Gastrocnemius medialis (tissue), 4 donors: Measurements from ENCODE around the gene BRPF1. TPM values are rescaled to one million over a fixed set of nuclear protein-coding genes. Genes with fewer than 3 reads are reported as not detected.

Source experiments
- ATAC-seq, 2 donors: fragments of 150-250 bp; one replicate each; pipeline ENCODE4 v1.9.1; 2016
- DNase-seq, 2 donors: peaks; one replicate each; pipeline ENCODE4 v3.0.0-alpha.2; 2019
- H3K27ac ChIP-seq, 4 donors: fragments of 200-600 bp; sonication (generic); 1 replicate in 1 of 4; 2 replicates in 3 of 4; pipeline ENCODE4 v1.5.1; 2016 to 2018; ENCODE audit warnings: mild to moderate bottlenecking in 2 of 4, moderate library complexity in 1 of 4
- H3K27me3 ChIP-seq, 3 donors: fragments of 200-600 bp; sonication (generic) in 2 of 3; 1 replicate in 1 of 3; 2 replicates in 2 of 3; pipeline versions ENCODE4 v1.5.1 to v1.6.0; 2016 to 2019; ENCODE audit warnings: mild to moderate bottlenecking in 1 of 3, moderate library complexity in 1 of 3
- H3K36me3 ChIP-seq, 2 donors: fragments of 200-600 bp; sonication (generic) in 1 of 2; one replicate each; pipeline ENCODE4 v1.5.1; 2017 to 2018
- H3K4me1 ChIP-seq, 2 donors: fragments of 200-600 bp; sonication (generic) in 1 of 2; one replicate each; pipeline ENCODE4 v1.5.1; 2016 to 2017; ENCODE audit warnings: mild to moderate bottlenecking in 2 of 2
- H3K4me3 ChIP-seq, 4 donors: fragments of 200-600 bp; sonication (generic) in 3 of 4; 1 replicate in 1 of 4; 2 replicates in 3 of 4; pipeline ENCODE4 v1.5.1; 2016 to 2019; ENCODE audit warnings: mild to moderate bottlenecking in 2 of 4
- H3K9me3 ChIP-seq, 3 donors: fragments of 200-600 bp; sonication (generic) in 2 of 3; 1 replicate in 1 of 3; 2 replicates in 2 of 3; pipeline ENCODE4 v1.5.1; 2016 to 2019
- CTCF ChIP-seq, 5 experiments: fragments of 450-650 bp in 3 of 5; fragments of 200-600 bp in 2 of 5; sonication (generic) in 2 of 5; IDR thresholded peaks in 4 of 5; conservative IDR thresholded peaks in 1 of 5; 1 replicate in 4 of 5; 2 replicates in 1 of 5; pipeline ENCODE4 v1.5.1; 2016 to 2019; ENCODE audit warnings: antibody characterized with exemption in 5 of 5, mild to moderate bottlenecking in 3 of 5, moderate library complexity in 3 of 5
- POLR2A ChIP-seq, 2 donors: fragments of 450-650 bp; IDR thresholded peaks; one replicate each; pipeline ENCODE4 v1.6.1; 2017; ENCODE audit warnings: antibody characterized with exemption in 2 of 2, mild to moderate bottlenecking in 2 of 2, moderate library complexity in 2 of 2
- in situ Hi-C, 4 donors: fragments of 200-750 bp; cut with MboI; loops; one replicate each; pipeline versions ENCODE4 v1.15.0 to v1.8.0; 2017; ENCODE audit warnings: low sequenced_read_pairs in 4 of 4
- intact Hi-C: fragments of 100-400 bp; cut with DNase I; formaldehyde crosslinking; loops from one replicate; pipeline ENCODE4 v1.15.1; 2023; ENCODE audit warnings: low total_unique reads
- total RNA-seq, 4 donors: library from RNA; depleted of rRNA; stranded (reverse); fragments of >200 nt; gene quantifications; one replicate each; pipeline versions ENCODE4 v1.1.0 to v1.2.3, GENCODE V29; 2016

Gene BRPF1
- total RNA-seq, 4 donors from 2014 or later, result 12.0 to 19.5 (median 14.7) TPM

- in situ Hi-C loops (no loop called here), intact Hi-C loops (no loop called here)
- Histone ChIP-seq H3K4me1 (peaks cover 9 to 11% of the 10 kb centered on the region in 2 donors), H3K4me3 (no peak overlapping the region), H3K27me3 (no peaks in the 10 kb centered on the region), H3K27ac (peak overlapping the region in 3 of 4 donors; percentile 59 to 78 (median 61)), H3K9me3 (no peaks in the 10 kb centered on the region), H3K36me3 (no peaks in the 10 kb centered on the region)
- peak in 1 of 2 donors; percentile 20 for DNase-seq
- no peak for TF ChIP-seq CTCF (IDR thresholded peaks at IDR 0.05 in 4 of 5, conservative IDR thresholded peaks at IDR 0.05 in 1 of 5)
- no peak for TF ChIP-seq POLR2A (IDR thresholded peaks at IDR 0.05)
- no peak for ATAC-seq
Observed at GRCh38 chr3:9767418-9767817, 35.9 kb downstream of the BRPF1 start.

DNA sequence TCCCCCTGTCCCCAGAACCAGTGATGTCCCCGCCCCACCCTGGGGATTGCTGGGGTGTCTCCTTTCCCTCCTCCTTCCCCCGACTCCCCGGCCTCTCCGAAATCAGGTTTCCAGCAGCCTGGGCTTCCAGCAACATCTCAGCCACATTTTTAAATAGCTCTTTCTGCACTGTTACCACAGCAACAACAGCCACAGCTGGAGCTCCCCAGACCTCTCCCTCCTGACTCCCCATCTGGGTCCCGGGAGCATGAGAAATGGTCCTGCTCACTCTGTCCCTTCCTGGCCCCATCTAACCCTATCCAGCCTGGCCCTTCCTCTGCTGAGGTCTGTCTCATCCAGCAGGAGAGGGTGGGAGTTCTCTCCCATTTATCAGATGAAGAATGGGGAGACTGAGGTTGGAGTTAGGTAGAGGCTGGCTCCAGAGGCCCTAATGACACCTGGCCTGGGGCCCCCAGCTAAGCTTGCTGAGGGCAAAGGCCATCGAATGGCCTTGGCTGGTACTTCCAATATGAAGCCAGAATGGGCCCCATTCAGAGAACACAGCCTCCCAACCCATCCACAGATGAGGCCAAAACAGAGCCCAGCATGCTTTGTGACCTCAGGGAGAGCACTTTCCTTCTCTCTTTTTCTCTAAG is 36.7 kb downstream of the BRPF1 start:
- H3K27ac ChIP-seq, result peak overlapping the region; percentile 61 to 80 (median 71)
- intact Hi-C loops, result no loop called here
- no peaks in the 10 kb centered on the region for H3K27me3 ChIP-seq
- no peaks in the 10 kb centered on the region for H3K9me3 ChIP-seq
- ATAC-seq (no peak), DNase-seq (no peak)
- in situ Hi-C loops, result no loop called here
- H3K4me1 ChIP-seq, result peaks cover 9 to 11% of the 10 kb centered on the region in 2 donors
- H3K36me3 ChIP-seq, result no peaks in the 10 kb centered on the region
- H3K4me3 ChIP-seq, result no peak overlapping the region
- TF ChIP-seq CTCF (IDR thresholded peaks at IDR 0.05 in 4 of 5, conservative IDR thresholded peaks at IDR 0.05 in 1 of 5), result no peak
- TF ChIP-seq POLR2A (IDR thresholded peaks at IDR 0.05), result no peak

GRCh38 chr3:9769012-9769411 is 37.5 kb downstream of the BRPF1 start:
- intact Hi-C loops, result no loop called here
- no peaks in the 10 kb centered on the region for H3K36me3 ChIP-seq
- ATAC-seq, result no peak
- in situ Hi-C loops, result no loop called here
- no peaks in the 10 kb centered on the region for H3K27me3 ChIP-seq
- H3K4me1 ChIP-seq, result peaks cover 9 to 11% of the 10 kb centered on the region in 2 donors
- no peak for DNase-seq
- H3K4me3 ChIP-seq, result peak overlapping the region; percentile 60 to 64 (median 62)
- no peaks in the 10 kb centered on the region for H3K9me3 ChIP-seq
- peak overlapping the region; percentile 64 to 80 (median 78) for H3K27ac ChIP-seq
- no peak for TF ChIP-seq POLR2A (IDR thresholded peaks at IDR 0.05)
- no peak for TF ChIP-seq CTCF (IDR thresholded peaks at IDR 0.05 in 4 of 5, conservative IDR thresholded peaks at IDR 0.05 in 1 of 5)

DNA sequence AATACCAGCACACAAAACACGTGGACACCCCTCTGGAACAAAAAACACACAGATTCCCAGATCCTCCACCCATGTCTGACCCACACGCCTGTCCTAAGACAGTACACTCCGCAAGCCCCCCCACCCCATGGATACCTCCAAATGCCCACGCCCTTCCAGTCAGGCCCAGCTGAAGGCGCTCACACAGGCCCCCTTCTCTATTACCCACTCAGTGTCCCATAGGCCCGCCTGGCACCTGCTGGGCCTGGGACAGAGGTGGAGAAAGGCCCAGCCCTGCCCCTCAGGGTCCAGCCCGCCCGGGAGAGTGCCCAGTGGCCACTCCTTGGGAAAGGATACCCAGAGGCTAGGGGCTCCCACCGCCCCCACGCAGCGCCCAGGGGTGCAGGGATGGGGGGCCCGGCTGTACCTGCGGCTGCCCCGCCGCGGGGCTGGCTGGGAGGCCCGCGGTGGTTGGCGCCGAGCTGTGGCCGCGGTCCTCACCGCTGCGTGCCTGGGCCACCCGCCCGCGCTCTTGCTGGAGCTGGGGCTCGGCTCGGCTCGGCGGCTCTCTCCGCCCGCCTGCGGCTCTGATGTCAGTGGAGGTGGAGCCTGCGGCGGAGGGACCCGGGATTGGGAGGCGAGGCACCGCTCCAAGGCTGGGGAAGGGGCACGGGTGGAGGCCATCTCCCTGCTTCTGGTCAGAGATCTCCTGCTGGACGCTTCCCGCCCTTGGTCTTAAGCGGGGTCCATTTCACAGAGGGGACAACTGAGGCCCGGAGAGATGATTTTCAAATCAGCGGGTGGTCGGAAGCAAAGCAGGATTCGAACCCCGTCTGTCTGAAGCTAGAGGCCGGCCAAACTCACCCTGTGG is 38.1 kb downstream of the BRPF1 start, which contains the start of gene CAMK1:
CAMK1 (minus strand) TSS at position 522 of the 850 bp plus-strand sequence. CDS start 2,198 bp downstream, outside the sequence.
- peak within 1 kb of the TSS; percentile 64 to 80 (median 78) for H3K27ac ChIP-seq
- DNase-seq (peak; percentile 50 to 53), ATAC-seq (peak; percentile 68 to 77)
- no peaks in the 10 kb centered on the region for H3K27me3 ChIP-seq
- peaks cover 9 to 11% of the 10 kb centered on the region in 2 donors for H3K4me1 ChIP-seq
- H3K4me3 ChIP-seq, result peak within 1 kb of the TSS; percentile 60 to 64 (median 62)
- in situ Hi-C loops, result no loop called here
- intact Hi-C loops, result no loop called here
- TF ChIP-seq POLR2A (IDR thresholded peaks at IDR 0.05) (peak; percentile 52 to 61), CTCF (IDR thresholded peaks at IDR 0.05 in 4 of 5, conservative IDR thresholded peaks at IDR 0.05 in 1 of 5) (no peak)
- H3K9me3 ChIP-seq, result no peaks in the 10 kb centered on the region
- no peaks in the 10 kb centered on the region for H3K36me3 ChIP-seq
